Suprapubic skin (tissue), 4 donors: ENCODE data around the gene CLASRP. TPM values are rescaled to one million over a fixed set of nuclear protein-coding genes. Genes with fewer than 3 reads are reported as not detected.

ENCODE experiments used
- DNase-seq, 2 donors: peaks; one replicate each; pipeline ENCODE4 v3.0.0-alpha.2; 2019; ENCODE audit warnings: low spot score in 2 of 2
- H3K27ac ChIP-seq: fragments of 200-600 bp; sonication (generic); one replicate; pipeline ENCODE4 v1.5.1; 2019
- H3K27me3 ChIP-seq: fragments of 200-600 bp; sonication (generic); one replicate; pipeline ENCODE4 v1.5.1; 2019
- H3K36me3 ChIP-seq: fragments of 200-600 bp; sonication (generic); one replicate; pipeline ENCODE4 v1.5.1; 2019
- H3K4me1 ChIP-seq: fragments of 200-600 bp; sonication (generic); one replicate; pipeline ENCODE4 v1.5.1; 2019
- H3K4me3 ChIP-seq: fragments of 200-600 bp; sonication (generic); one replicate; pipeline ENCODE4 v1.5.1; 2019; ENCODE audit warnings: mild to moderate bottlenecking
- H3K9me3 ChIP-seq: fragments of 200-600 bp; sonication (generic); one replicate; pipeline ENCODE4 v1.5.1; 2019
- EP300 ChIP-seq: sonication (generic); formaldehyde crosslinking; IDR thresholded peaks from one replicate; pipeline ENCODE4 v1.6.1; 2017; ENCODE audit warnings: antibody characterized with exemption
- POLR2A ChIP-seq, 2 donors: fragments of 450-650 bp; IDR thresholded peaks; one replicate each; pipeline ENCODE4 v1.6.1; 2017; ENCODE audit warnings: antibody characterized with exemption in 2 of 2, mild to moderate bottlenecking in 2 of 2, moderate library complexity in 2 of 2
- POLR2AphosphoS5 ChIP-seq, 3 donors: sonication (generic); formaldehyde crosslinking; IDR thresholded peaks; one replicate each; pipeline ENCODE4 v1.6.1; 2017; ENCODE audit warnings: antibody characterized with exemption in 3 of 3
- WGBS: methylation state at CpG from one replicate; pipeline ENCODE4 v1.1.5; 2018; 5-methylcytosine and 5-hydroxymethylcytosine counted together
- total RNA-seq, 4 donors: library from RNA; depleted of rRNA; stranded (reverse); fragments of >200 nt; gene quantifications; one replicate each; pipeline ENCODE4 v1.1.0, GENCODE V29; 2016
- TF ChIP-seq, protein P1 (sequence below), 2 donors: fragments of 200-600 bp in 1 of 2; fragments of 450-650 bp in 1 of 2; sonication (generic) in 1 of 2; IDR thresholded peaks; one replicate each; pipeline ENCODE4 v1.5.1; 2016 to 2019; ENCODE audit warnings: antibody characterized with exemption in 2 of 2, mild to moderate bottlenecking in 1 of 2, moderate library complexity in 1 of 2

The CLASRP gene
- total RNA-seq, 4 donors from 2014 or later, result 55.3 to 135 (median 84.3) TPM

DNA sequence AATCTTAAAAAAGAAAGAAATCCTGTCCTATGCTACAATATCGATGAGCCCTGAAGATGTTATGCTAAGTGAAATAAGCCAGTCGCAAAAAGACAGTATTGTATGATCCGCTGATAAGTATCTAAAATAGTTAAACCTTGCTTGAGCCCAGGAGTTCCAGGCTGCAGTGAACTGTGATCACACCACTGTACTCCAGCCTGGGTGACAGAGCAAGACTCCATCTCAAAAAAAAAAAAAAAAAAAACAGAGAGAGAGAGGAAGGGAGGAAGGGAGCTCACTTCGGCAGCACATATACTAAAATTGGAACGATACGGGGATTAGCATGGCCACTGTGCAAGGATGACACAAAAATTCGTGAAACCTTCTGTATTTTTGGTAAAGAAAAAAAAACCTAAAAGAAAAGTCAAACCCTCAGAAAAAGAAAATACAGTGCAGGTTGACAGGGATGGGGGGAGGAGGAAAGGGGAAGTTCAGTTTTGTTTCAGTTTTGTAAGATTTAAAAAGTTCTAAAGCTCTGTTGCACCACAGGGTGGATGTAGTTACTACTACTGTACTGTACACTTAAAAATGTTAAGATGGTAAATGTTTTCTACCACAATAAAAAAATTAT, 8.4 kb downstream of the CLASRP start:
- H3K27me3 ChIP-seq, result no peaks in the 10 kb centered on the region

GRCh38 chr19:45049073-45049736, 10.4 kb downstream of the CLASRP start:
- Histone ChIP-seq H3K4me3 (no peak overlapping the region), H3K9me3 (no peaks in the 10 kb centered on the region), H3K4me1 (peaks cover 45% of the 10 kb centered on the region), H3K27ac (no peak overlapping the region), H3K36me3 (peaks cover 45% of the 10 kb centered on the region), H3K27me3 (no peaks in the 10 kb centered on the region)
- no peak for DNase-seq
- no peak for TF ChIP-seq POLR2AphosphoS5 (IDR thresholded peaks at IDR 0.05)
- TF ChIP-seq, protein P1, sequence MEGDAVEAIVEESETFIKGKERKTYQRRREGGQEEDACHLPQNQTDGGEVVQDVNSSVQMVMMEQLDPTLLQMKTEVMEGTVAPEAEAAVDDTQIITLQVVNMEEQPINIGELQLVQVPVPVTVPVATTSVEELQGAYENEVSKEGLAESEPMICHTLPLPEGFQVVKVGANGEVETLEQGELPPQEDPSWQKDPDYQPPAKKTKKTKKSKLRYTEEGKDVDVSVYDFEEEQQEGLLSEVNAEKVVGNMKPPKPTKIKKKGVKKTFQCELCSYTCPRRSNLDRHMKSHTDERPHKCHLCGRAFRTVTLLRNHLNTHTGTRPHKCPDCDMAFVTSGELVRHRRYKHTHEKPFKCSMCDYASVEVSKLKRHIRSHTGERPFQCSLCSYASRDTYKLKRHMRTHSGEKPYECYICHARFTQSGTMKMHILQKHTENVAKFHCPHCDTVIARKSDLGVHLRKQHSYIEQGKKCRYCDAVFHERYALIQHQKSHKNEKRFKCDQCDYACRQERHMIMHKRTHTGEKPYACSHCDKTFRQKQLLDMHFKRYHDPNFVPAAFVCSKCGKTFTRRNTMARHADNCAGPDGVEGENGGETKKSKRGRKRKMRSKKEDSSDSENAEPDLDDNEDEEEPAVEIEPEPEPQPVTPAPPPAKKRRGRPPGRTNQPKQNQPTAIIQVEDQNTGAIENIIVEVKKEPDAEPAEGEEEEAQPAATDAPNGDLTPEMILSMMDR (IDR thresholded peaks at IDR 0.05), result no peak
- no peak for TF ChIP-seq EP300
- TF ChIP-seq POLR2A (IDR thresholded peaks at IDR 0.05), result no peak
- 70% methylated on average over 8 of the region's 8 CpGs for WGBS

More for the DNA sequence above, 8.4 kb downstream of the CLASRP start:
- WGBS, result 79% methylated on average over 7 of the region's 7 CpGs
- no peak for DNase-seq
- Histone ChIP-seq H3K4me3 (no peak overlapping the region), H3K36me3 (peaks cover 43% of the 10 kb centered on the region), H3K9me3 (no peaks in the 10 kb centered on the region), H3K27ac (no peak overlapping the region), H3K4me1 (peaks cover 45% of the 10 kb centered on the region)
- TF ChIP-seq EP300 (no peak), POLR2AphosphoS5 (IDR thresholded peaks at IDR 0.05) (no peak), POLR2A (IDR thresholded peaks at IDR 0.05) (no peak)
- TF ChIP-seq, protein P1 (IDR thresholded peaks at IDR 0.05), result no peak

- peaks cover 45% of the 10 kb centered on the region for H3K36me3 ChIP-seq
- H3K9me3 ChIP-seq, result no peaks in the 10 kb centered on the region
- TF ChIP-seq POLR2AphosphoS5 (IDR thresholded peaks at IDR 0.05), result no peak
- TF ChIP-seq POLR2A (IDR thresholded peaks at IDR 0.05), result no peak
- H3K4me3 ChIP-seq, result no peak overlapping the region
- DNase-seq, result no peak
- H3K27ac ChIP-seq, result no peak overlapping the region
- no peaks in the 10 kb centered on the region for H3K27me3 ChIP-seq
- H3K4me1 ChIP-seq, result peaks cover 45% of the 10 kb centered on the region
- WGBS, result 72% methylated on average over 6 of the region's 6 CpGs
Observed at GRCh38 chr19:45050036-45050435, 11.2 kb downstream of the CLASRP start.

- Histone ChIP-seq H3K4me3 (no peak overlapping the region), H3K9me3 (no peaks in the 10 kb centered on the region), H3K36me3 (peaks cover 48% of the 10 kb centered on the region), H3K27me3 (no peaks in the 10 kb centered on the region), H3K4me1 (peaks cover 32% of the 10 kb centered on the region), H3K27ac (peak overlapping the region; percentile 22)
- DNase-seq, result no peak
- 60% methylated on average over 8 of the region's 9 CpGs for whole genome bisulfite sequencing
- TF ChIP-seq, protein P1 (IDR thresholded peaks at IDR 0.05), result no peak
- TF ChIP-seq POLR2A (IDR thresholded peaks at IDR 0.05) (no peak), POLR2AphosphoS5 (IDR thresholded peaks at IDR 0.05) (no peak), EP300 (no peak)
Observed at GRCh38 chr19:45051929-45052579, 13.2 kb downstream of the CLASRP start.

GRCh38 chr19:45056831-45057230, 18.0 kb downstream of the CLASRP start:
- TF ChIP-seq EP300 (no peak), POLR2A (IDR thresholded peaks at IDR 0.05) (no peak), POLR2AphosphoS5 (IDR thresholded peaks at IDR 0.05) (no peak)
- TF ChIP-seq, protein P1 (IDR thresholded peaks at IDR 0.05), result no peak
- WGBS, result 92% methylated on average over 7 of the region's 8 CpGs
- peaks cover 15% of the 10 kb centered on the region for H3K4me1 ChIP-seq
- no peak overlapping the region for H3K4me3 ChIP-seq
- peaks cover 96% of the 10 kb centered on the region for H3K36me3 ChIP-seq
- H3K27me3 ChIP-seq, result no peaks in the 10 kb centered on the region
- DNase-seq, result no peak
- H3K9me3 ChIP-seq, result no peaks in the 10 kb centered on the region
- H3K27ac ChIP-seq, result no peak overlapping the region
